Measurements from ENCODE around the gene POGZ.
A peak's percentile ranks its signal among the peaks of the same experiment; 100 is the strongest.
"Not testable (repeated sequence)": the region's sequence is repeated elsewhere in the genome, so short reads cannot be mapped to it uniquely, and the experiment has no call there.

Gene POGZ

DNA sequence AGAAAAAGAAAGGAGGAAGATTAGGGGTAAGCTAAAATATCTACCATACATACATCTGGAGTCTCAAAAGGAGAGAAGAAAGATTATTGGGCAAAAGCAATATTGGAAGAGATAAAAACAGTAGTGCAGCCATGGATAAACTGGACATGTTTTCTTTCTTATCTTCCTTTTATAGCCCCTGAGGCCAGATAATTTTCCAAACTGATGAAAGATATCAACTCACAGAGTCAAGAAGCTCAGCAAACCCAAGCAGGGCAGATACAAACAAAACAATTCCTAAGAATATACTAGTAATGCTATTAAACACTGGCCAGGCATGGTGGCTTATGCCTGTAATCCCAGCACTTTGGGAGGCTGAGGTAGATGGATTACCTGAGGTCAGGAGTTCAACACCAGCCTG is 65.7 kb downstream of the POGZ start:
- Mint-ChIP-seq H3K36me3 (ENCODE audit: low read depth) (no peaks in the 10 kb centered on the region), H3K4me3 (no peak overlapping the region), H3K9me3 (no peaks in the 10 kb centered on the region), H3K27me3 (peaks cover 16% of the 10 kb centered on the region), H3K27ac (no peak overlapping the region), H3K4me1 (ENCODE audit: low read depth) (no peaks in the 10 kb centered on the region)
- intact Hi-C loops (cut with micrococcal nuclease): no loop called here

DNA sequence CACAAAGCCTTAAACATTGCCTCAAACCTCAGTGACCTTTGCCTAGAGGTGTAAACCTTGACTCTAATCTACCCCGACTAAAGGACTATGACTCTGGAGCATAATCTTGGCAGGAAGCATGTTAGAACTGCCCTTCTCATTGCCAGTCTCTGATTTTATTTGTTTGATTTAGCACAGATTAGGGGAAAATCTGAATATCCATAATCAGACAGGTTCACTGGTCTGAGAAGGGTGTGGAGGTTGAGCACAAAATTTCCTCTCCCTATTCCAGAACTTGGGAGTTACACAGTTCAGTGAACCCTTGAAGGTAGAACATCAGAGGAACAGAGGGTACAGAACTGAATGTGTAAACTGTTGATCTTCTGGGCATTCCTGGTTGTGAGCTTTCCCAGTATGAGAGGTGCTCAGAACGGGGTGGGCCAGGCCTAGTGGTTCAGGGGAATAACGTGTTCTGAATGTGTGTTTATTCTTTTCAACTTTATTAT is 68.2 kb downstream of the POGZ start:
- no peaks in the 10 kb centered on the region for H3K36me3 Mint-ChIP-seq (ENCODE audit: low read depth)

GRCh38 chr1:151390221-151391078 is 68.8 kb downstream of the POGZ start:
- H3K27me3 Mint-ChIP-seq: peaks cover 12% of the 10 kb centered on the region
- H3K27ac Mint-ChIP-seq; intact Hi-C loops (cut with micrococcal nuclease); H3K4me3 Mint-ChIP-seq; H3K36me3 Mint-ChIP-seq (ENCODE audit: low read depth); H3K9me3 Mint-ChIP-seq; H3K4me1 Mint-ChIP-seq (ENCODE audit: low read depth): not testable (repeated sequence)

More for the DNA sequence above, 68.2 kb downstream of the POGZ start:
- intact Hi-C loops (cut with micrococcal nuclease): no loop called here
- no peaks in the 10 kb centered on the region for H3K9me3 Mint-ChIP-seq
- H3K4me3 Mint-ChIP-seq: no peak overlapping the region
- H3K4me1 Mint-ChIP-seq (ENCODE audit: low read depth): no peaks in the 10 kb centered on the region
- H3K27ac Mint-ChIP-seq: no peak overlapping the region
- H3K27me3 Mint-ChIP-seq: peaks cover 14% of the 10 kb centered on the region

- intact Hi-C loops (cut with micrococcal nuclease): no loop called here
These were observed 73.3 kb downstream of the POGZ start for GRCh38 chr1:151386002-151386401.

GRCh38 chr1:151384584-151384983 is 74.7 kb downstream of the POGZ start:
- Mint-ChIP-seq H3K27me3 (no peaks in the 10 kb centered on the region), H3K4me3 (no peak overlapping the region), H3K27ac (no peak overlapping the region), H3K9me3 (no peaks in the 10 kb centered on the region), H3K4me1 (ENCODE audit: low read depth) (no peaks in the 10 kb centered on the region), H3K36me3 (ENCODE audit: low read depth) (no peaks in the 10 kb centered on the region)
- intact Hi-C loops (cut with micrococcal nuclease): no loop called here

More at GRCh38 chr1:151386002-151386401, 73.3 kb downstream of the POGZ start:
- Mint-ChIP-seq H3K36me3 (ENCODE audit: low read depth) (no peaks in the 10 kb centered on the region), H3K9me3 (no peaks in the 10 kb centered on the region), H3K4me1 (ENCODE audit: low read depth) (no peaks in the 10 kb centered on the region), H3K4me3 (no peak overlapping the region), H3K27me3 (no peaks in the 10 kb centered on the region), H3K27ac (no peak overlapping the region)

DNA sequence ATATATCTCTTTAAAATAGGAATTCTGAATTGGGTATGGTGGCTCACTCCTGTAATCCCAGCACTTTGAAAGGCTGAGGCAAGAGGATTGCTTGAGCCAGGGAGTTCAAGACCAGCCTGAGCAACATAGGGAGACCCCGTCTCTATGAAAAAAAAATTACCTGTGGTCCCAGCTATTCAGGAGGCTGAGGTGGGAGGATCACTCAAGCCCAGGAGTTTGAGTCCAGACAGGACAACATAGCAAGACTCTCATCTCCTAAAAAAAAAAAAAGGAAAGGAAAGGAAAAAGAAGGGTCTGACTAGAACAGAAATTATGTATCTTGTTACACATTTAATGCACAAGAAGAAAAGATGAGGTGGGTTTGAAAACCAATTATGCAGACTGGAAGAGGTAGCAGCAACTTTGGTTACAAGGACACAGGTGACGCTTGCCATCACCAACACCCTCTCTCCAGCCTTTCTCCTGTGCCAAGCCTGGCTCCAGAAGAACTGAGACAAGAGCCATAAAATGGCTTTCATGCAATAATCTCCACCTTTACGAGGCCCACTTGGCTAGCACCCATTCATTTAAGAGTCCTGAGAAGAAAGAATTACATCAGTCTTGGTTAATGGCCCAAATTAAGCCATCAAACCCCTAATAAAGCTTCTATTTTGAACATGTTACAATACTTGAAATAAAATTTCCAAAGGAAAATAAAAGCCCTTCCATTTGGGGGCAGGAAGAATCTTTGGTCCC is 82.0 kb downstream of the POGZ start:
- H3K4me3 Mint-ChIP-seq: no peak overlapping the region
- H3K9me3 Mint-ChIP-seq: no peaks in the 10 kb centered on the region
- H3K36me3 Mint-ChIP-seq (ENCODE audit: low read depth): no peaks in the 10 kb centered on the region
- H3K27ac Mint-ChIP-seq: no peak overlapping the region
- H3K4me1 Mint-ChIP-seq (ENCODE audit: low read depth): peaks cover 19% of the 10 kb centered on the region
- intact Hi-C loops (cut with micrococcal nuclease): no loop called here
- no peaks in the 10 kb centered on the region for H3K27me3 Mint-ChIP-seq

DNA sequence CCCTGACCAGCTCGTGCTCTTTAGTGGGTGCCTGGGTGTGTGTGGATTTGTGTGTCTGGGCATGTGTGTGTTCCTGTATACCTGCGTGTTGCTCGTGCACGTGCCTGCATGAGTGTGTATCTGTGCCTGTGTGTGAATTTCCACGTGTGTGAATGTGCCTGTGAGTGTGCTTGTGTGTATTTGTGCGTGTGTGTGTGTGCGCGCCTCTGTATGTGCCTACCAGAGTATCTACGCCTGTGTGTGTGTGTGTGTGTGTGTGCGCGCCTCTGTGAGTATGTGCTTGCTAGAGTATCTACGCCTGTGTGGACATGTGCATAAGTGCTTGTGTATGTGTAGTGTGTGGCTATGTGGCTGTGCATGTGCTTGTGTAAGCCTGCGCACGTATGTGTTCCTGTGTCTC is 86.1 kb downstream of the POGZ start:
- Mint-ChIP-seq H3K27ac (peak overlapping the region; percentile 75), H3K9me3 (no peaks in the 10 kb centered on the region), H3K4me3 (no peak overlapping the region), H3K36me3 (ENCODE audit: low read depth) (no peaks in the 10 kb centered on the region), H3K27me3 (no peaks in the 10 kb centered on the region), H3K4me1 (ENCODE audit: low read depth) (peaks cover 58% of the 10 kb centered on the region)
- intact Hi-C loops (cut with micrococcal nuclease): no loop called here

DNA sequence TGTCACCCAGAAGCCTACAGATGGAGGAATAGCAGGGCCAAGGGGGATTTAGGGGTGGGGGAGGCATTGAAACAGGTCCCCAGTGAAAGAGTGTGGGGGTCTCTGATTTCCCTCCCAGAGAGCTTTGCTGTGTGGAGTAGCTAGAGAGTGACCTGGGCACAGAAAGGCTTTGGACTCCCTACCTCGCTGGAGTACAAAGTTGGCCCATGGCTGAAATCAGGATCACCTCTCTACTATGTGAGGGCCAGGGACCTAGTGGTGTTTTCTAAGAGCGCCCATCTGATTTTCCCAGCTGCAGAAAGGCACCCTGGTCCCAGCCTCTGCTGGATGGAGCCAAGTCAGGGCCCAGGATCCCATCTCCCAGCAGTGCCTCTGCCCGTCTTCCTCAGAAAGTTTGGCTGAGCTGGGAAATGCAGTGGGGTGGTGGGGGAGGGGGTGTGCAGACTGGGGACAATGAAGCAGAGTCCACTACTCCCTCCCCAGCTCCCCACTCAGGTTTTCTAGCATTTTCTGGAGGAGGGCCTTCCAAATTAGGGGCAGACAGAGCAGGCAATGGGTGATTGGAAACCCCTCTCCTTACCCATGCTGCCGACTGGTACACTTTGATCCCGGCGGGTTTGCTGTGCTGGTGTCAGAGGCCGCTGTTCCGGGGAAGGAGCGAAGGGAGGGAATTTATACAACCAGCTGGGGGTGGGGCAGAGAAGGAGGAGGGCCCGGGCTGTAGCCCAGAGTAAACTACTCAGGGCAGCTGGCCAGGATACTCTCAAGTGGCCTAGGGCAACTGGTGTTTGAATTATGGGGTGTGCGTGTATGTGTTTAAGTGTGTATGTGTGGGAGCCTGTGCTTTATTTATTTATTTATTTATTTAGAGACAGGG is 87.0 kb downstream of the POGZ start, which contains the start of gene SELENBP1:
Gene SELENBP1 (minus strand): TSS at position 648 of the 877 bp plus-strand sequence. CDS start 64 bp downstream, at position 584.
- Mint-ChIP-seq H3K27ac (peak within 1 kb of the TSS; percentile 75), H3K9me3 (no peaks in the 10 kb centered on the region)

DNA sequence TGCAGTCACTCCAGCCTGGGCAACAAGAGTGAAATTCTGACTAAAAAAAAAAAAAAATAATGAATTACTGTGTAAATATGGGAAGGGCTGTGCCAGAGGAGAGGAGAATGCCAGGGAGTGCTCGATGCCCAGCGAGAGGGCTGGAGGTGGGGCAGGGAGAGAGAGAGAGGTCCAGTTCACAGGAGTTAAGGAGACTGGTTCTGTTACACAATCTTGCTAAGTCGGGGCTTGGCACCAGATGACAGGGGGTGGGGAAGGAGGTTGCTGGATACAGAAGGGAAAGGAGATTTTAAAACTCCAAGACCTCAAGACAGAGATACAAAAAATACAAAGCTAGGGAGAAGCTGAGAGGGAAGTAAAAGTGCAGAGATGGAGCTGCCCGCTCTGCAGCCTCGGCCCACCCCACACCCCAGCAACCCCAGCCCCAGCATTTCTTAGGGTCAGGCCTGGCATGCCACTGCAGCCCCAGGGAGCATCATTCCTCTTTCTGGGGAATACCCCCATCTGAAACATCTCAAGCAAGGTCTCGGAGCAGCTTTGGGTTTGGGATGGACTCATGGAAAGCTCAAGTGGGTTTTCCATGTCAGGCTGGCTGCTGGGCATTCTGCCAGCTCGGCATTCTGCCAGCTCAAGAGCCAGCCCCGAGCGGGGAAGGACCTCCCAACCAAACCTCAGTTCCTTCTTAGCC is 87.8 kb downstream of the POGZ start:
- Mint-ChIP-seq H3K27me3 (no peaks in the 10 kb centered on the region), H3K36me3 (ENCODE audit: low read depth) (no peaks in the 10 kb centered on the region), H3K9me3 (no peaks in the 10 kb centered on the region), H3K4me1 (ENCODE audit: low read depth) (peaks cover 58% of the 10 kb centered on the region), H3K4me3 (peak overlapping the region; percentile 39), H3K27ac (peak overlapping the region; percentile 75)
- intact Hi-C loops (cut with micrococcal nuclease): no loop called here

More for the DNA sequence above, 87.0 kb downstream of the POGZ start, which contains the start of gene SELENBP1:
- no peaks in the 10 kb centered on the region for H3K36me3 Mint-ChIP-seq (ENCODE audit: low read depth)
- H3K27me3 Mint-ChIP-seq: no peaks in the 10 kb centered on the region
- H3K4me3 Mint-ChIP-seq: peak within 1 kb of the TSS; percentile 39
- intact Hi-C loops (cut with micrococcal nuclease): no loop called here
- H3K4me1 Mint-ChIP-seq (ENCODE audit: low read depth): peaks cover 58% of the 10 kb centered on the region

GRCh38 chr1:151370211-151370911 is 88.9 kb downstream of the POGZ start:
- intact Hi-C loops (cut with micrococcal nuclease): no loop called here
- H3K4me1 Mint-ChIP-seq (ENCODE audit: low read depth): peaks cover 58% of the 10 kb centered on the region
- H3K27ac Mint-ChIP-seq: peak overlapping the region; percentile 75
- no peak overlapping the region for H3K4me3 Mint-ChIP-seq
- H3K36me3 Mint-ChIP-seq (ENCODE audit: low read depth): no peaks in the 10 kb centered on the region
- H3K27me3 Mint-ChIP-seq: no peaks in the 10 kb centered on the region
- no peaks in the 10 kb centered on the region for H3K9me3 Mint-ChIP-seq

- intact Hi-C loops (cut with micrococcal nuclease): no loop called here
- Mint-ChIP-seq H3K4me1 (ENCODE audit: low read depth) (peaks cover 58% of the 10 kb centered on the region), H3K9me3 (no peaks in the 10 kb centered on the region), H3K36me3 (ENCODE audit: low read depth) (no peaks in the 10 kb centered on the region), H3K27me3 (no peaks in the 10 kb centered on the region), H3K27ac (no peak overlapping the region), H3K4me3 (no peak overlapping the region)
These were observed 89.7 kb downstream of the POGZ start for GRCh38 chr1:151369621-151370048.

DNA sequence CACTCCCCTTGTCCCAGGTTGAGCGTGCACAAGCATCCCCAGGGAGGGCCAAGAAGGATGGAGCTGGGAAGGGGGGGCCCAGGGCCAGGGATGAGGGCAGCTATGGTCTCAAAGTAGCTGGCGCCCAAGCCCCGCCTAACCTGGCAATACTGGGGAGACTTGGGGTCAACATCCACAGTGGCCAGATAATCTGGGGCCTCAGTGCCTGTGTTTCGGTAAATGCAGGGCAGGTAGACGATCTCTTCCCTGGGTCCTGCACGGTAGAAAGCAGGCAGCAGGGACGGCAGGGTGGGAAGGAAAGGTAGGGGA is 90.0 kb downstream of the POGZ start:
- intact Hi-C loops (cut with micrococcal nuclease): no loop called here
- Mint-ChIP-seq H3K4me3 (no peak overlapping the region), H3K36me3 (ENCODE audit: low read depth) (no peaks in the 10 kb centered on the region), H3K27ac (no peak overlapping the region), H3K27me3 (no peaks in the 10 kb centered on the region), H3K4me1 (ENCODE audit: low read depth) (peaks cover 57% of the 10 kb centered on the region), H3K9me3 (no peaks in the 10 kb centered on the region)
